Measurements from ENCODE around the gene CTIF. TPM values are rescaled to one million over a fixed set of nuclear protein-coding genes. Genes with fewer than 3 reads are reported as not detected.

The CTIF gene
- total and polyA plus RNA-seq, 2 experiments from 2014 or later: 8.6 to 14.4 TPM

DNA sequence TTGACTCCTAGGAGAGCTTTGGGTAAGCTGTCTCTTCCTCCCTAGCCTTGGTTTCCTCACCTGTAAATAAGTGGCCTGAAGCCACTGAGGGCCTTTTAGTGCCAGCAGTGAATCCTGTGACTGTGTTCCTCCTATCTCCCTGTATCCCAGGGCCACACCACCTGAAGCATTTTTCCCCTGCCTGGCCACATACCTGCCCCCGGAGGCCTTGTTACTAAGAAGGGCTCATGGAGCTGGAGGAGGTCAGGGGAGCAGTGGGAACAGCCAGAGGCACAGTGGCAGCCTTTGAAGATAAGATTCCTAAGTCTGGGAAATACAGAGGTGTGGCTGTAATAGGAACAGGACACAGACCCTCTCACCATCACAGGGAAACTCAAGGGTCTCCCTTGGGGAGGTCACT is 249.5 kb downstream of the CTIF start:
- Histone ChIP-seq H3K4me3 (no peak overlapping the region), H4K20me1 (replicated peaks; ENCODE audit: insufficient read depth) (no peaks in the 10 kb centered on the region), H3K36me3 (ENCODE audit: insufficient read depth) (no peaks in the 10 kb centered on the region), H3K4me2 (no peak overlapping the region), H3K27me3 (ENCODE audit: insufficient read depth) (no peaks in the 10 kb centered on the region), H3K27ac (ENCODE audit: low read depth) (no peak overlapping the region), H2AFZ (no peak overlapping the region), H3F3A (replicated peaks; ENCODE audit: low read depth) (no peaks in the 10 kb centered on the region), H3K4me1 (ENCODE audit: insufficient read depth) (no peaks in the 10 kb centered on the region), H3K79me2 (replicated peaks; ENCODE audit: insufficient read depth) (no peaks in the 10 kb centered on the region), H3K9me2 (ENCODE audit: insufficient read depth) (no peaks in the 10 kb centered on the region)
- Mint-ChIP-seq H3K36me3 (ENCODE audit: low read depth) (peaks cover 3% of the 10 kb centered on the region; the same call in 1 of the 3 replicates), H3K27ac (no peak overlapping the region), H3K27me3 (ENCODE audit: insufficient read depth, low read depth, poor library complexity) (peaks cover 3% of the 10 kb centered on the region), H3K4me3 (no peak overlapping the region), H3K4me1 (peaks cover 2% of the 10 kb centered on the region; the same call in 1 of the 3 replicates), H3K9me3 (no peaks in the 10 kb centered on the region)
- ATAC-seq (no peak), DNase-seq (ENCODE audit: low spot score) (no peak)
- TF ChIP-seq EZH2phosphoT487 (IDR thresholded peaks at IDR 0.05; ENCODE audit: unreplicated experiment) (no peak), ETS1 (IDR thresholded peaks at IDR 0.05) (no peak), ZNF462 (CRISPR knock-in tag; IDR thresholded peaks at IDR 0.05) (no peak)

- no peak overlapping the region for H3K27ac ChIP-seq (ENCODE audit: low read depth)
- H3K9me2 ChIP-seq (ENCODE audit: insufficient read depth): no peaks in the 10 kb centered on the region
- H3K4me2 ChIP-seq: no peak overlapping the region
- Mint-ChIP-seq H3K9me3 (no peaks in the 10 kb centered on the region), H3K27ac (no peak overlapping the region), H3K27me3 (ENCODE audit: insufficient read depth, low read depth, poor library complexity) (peaks cover 8% of the 10 kb centered on the region), H3K4me3 (no peak overlapping the region), H3K4me1 (peaks cover 2% of the 10 kb centered on the region; the same call in 2 of the 3 replicates), H3K36me3 (ENCODE audit: low read depth) (peaks cover 3% of the 10 kb centered on the region; the same call in 1 of the 3 replicates)
- H3F3A ChIP-seq (replicated peaks; ENCODE audit: low read depth): no peaks in the 10 kb centered on the region
- no peaks in the 10 kb centered on the region for H3K4me1 ChIP-seq (ENCODE audit: insufficient read depth)
- H3K36me3 ChIP-seq (ENCODE audit: insufficient read depth): no peaks in the 10 kb centered on the region
- H3K79me2 ChIP-seq (replicated peaks; ENCODE audit: insufficient read depth): no peaks in the 10 kb centered on the region
- no peak overlapping the region for H3K4me3 ChIP-seq
- no peak overlapping the region for H2AFZ ChIP-seq
- DNase-seq (ENCODE audit: low spot score): no peak
- no peak for ATAC-seq
- TF ChIP-seq JUNB (IDR thresholded peaks at IDR 0.05; ENCODE audit: unreplicated experiment): no peak
- TF ChIP-seq ZNF331 (CRISPR knock-in tag; IDR thresholded peaks at IDR 0.05; ENCODE audit: low read depth): no peak
- no peak for TF ChIP-seq CREB1 (CRISPR knock-in tag; IDR thresholded peaks at IDR 0.05; ENCODE audit: low read depth)
- no peak for TF ChIP-seq NANOG (IDR thresholded peaks at IDR 0.05; ENCODE audit: borderline replicate concordance)
- TF ChIP-seq POLR2AphosphoS5 (IDR thresholded peaks at IDR 0.05; ENCODE audit: low read depth): no peak
- no peaks in the 10 kb centered on the region for H4K20me1 ChIP-seq (replicated peaks; ENCODE audit: insufficient read depth)
- no peaks in the 10 kb centered on the region for H3K27me3 ChIP-seq (ENCODE audit: insufficient read depth)
These were observed 250.5 kb downstream of the CTIF start for GRCh38 chr18:48789259-48789812.
